ENCODE data around the gene KRT39. TPM values are rescaled to one million over a fixed set of nuclear protein-coding genes. Genes with fewer than 3 reads are reported as not detected.

KRT39 gene
- total and polyA plus RNA-seq, 2 of the 13 experiments (the other 11 are each of a cell fraction or from before 2014, with no cell fraction given) = 0.07 to 1.2 TPM

- ChIA-PET CTCF (ENCODE audit: low intra/inter-chr PET ratio, low total read pairs) (no interaction called here), POLR2A (interaction anchor here (1.6 to 2.1 kb wide), 3 partner anchors 50 to 107 kb away, joined by 7 to 15 read pairs (median 14); no protein-coding TSS in a partner anchor)
- WGBS (ENCODE audit: low lambda C conversion rate) = 73% methylated on average over 8 of the region's 8 CpGs
- TF ChIP-seq ZNF589 (CRISPR knock-in tag; conservative IDR thresholded peaks at IDR 0.05) (0 out of 2 replicates have a peak, but pooled peaks have one; percentile 35), SMAD3 (CRISPR knock-in tag; IDR thresholded peaks at IDR 0.05) (no peak), ZFP90 (CRISPR knock-in tag; IDR thresholded peaks at IDR 0.05; ENCODE audit: borderline replicate concordance) (0 out of 2 replicates have a peak, but pooled peaks have one; percentile 16), MXD4 (CRISPR knock-in tag; IDR thresholded peaks at IDR 0.05) (0 out of 2 replicates have a peak, but pooled peaks have one; percentile 12), ZNF205 (CRISPR knock-in tag; IDR thresholded peaks at IDR 0.05) (no peak), SIX4 (CRISPR knock-in tag; IDR thresholded peaks at IDR 0.05) (0 out of 2 replicates have a peak, but pooled peaks have one; percentile 22), ZNF687 (CRISPR knock-in tag; IDR thresholded peaks at IDR 0.05) (peak; percentile 68), SSRP1 (CRISPR knock-in tag; IDR thresholded peaks at IDR 0.05) (0 out of 2 replicates have a peak, but pooled peaks have one; percentile 13), KAT7 (CRISPR knock-in tag; IDR thresholded peaks at IDR 0.05; ENCODE audit: borderline replicate concordance) (0 out of 2 replicates have a peak, but pooled peaks have one; percentile 33), ZNF704 (CRISPR knock-in tag; IDR thresholded peaks at IDR 0.05; ENCODE audit: borderline replicate concordance) (0 out of 2 replicates have a peak, but pooled peaks have one; percentile 28), SMYD3 (CRISPR knock-in tag; IDR thresholded peaks at IDR 0.05) (0 out of 2 replicates have a peak, but pooled peaks have one; percentile 2), ZBTB38 (CRISPR knock-in tag; IDR thresholded peaks at IDR 0.05) (peak; percentile 74; the same call in 1 of the 2 replicates), ZNF768 (CRISPR knock-in tag; IDR thresholded peaks at IDR 0.05) (0 out of 2 replicates have a peak, but pooled peaks have one; percentile 44), ZNF777 (CRISPR knock-in tag; IDR thresholded peaks at IDR 0.05) (0 out of 2 replicates have a peak, but pooled peaks have one; percentile 30), CSRNP2 (CRISPR knock-in tag; conservative IDR thresholded peaks at IDR 0.05; ENCODE audit: low read depth) (no peak), FOXP4 (CRISPR knock-in tag; IDR thresholded peaks at IDR 0.05) (no peak)
Measured at GRCh38 chr17:41008811-41009210, 42.1 kb upstream of the KRT39 start, which contains the start of gene KRTAP3-1. Gene KRTAP3-1 (minus strand): TSS chr17:41009128. CDS start chr17:41009074, 54 bp downstream.

More at GRCh38 chr17:41008811-41009210, 42.1 kb upstream of the KRT39 start, which contains the start of gene KRTAP3-1:
- FAIRE-seq = no peak
- peak within 1 kb of the TSS; percentile 55 for H3K9ac ChIP-seq (ENCODE audit: insufficient read depth, low read depth, low read length)
- H3K4me3 ChIP-seq (replicated peaks in 1 of 3; ENCODE audit: insufficient read depth in 1 of 3, low read depth in 2 of 3, low read length in 3 of 3) = no peak within 1 kb of the TSS; a peak in 1 of 6 replicates
- H3K4me1 ChIP-seq (ENCODE audit: insufficient read depth, low read length) = peaks cover 71% of the 10 kb centered on the region
- peak; percentile 28 for DNase-seq (ENCODE audit: low spot score)
- ATAC-seq = peak; percentile 74
- no peaks in the 10 kb centered on the region for H3K79me2 ChIP-seq (ENCODE audit: insufficient read depth, low read length)
- no peaks in the 10 kb centered on the region for H3K9me3 ChIP-seq (ENCODE audit: low read length)
- no peaks in the 10 kb centered on the region for H3K36me3 ChIP-seq (replicated peaks in 1 of 2; ENCODE audit: control insufficient read depth in 1 of 2, insufficient read depth in 2 of 2, low read length in 2 of 2)
- no peak within 1 kb of the TSS for H2AFZ ChIP-seq (ENCODE audit: low read length)
- H3K27ac ChIP-seq (ENCODE audit: extremely low read length, insufficient read depth, low read length) = peak within 1 kb of the TSS; percentile 70
- H3K27me3 ChIP-seq (ENCODE audit: control insufficient read depth in 1 of 2, insufficient read depth in 2 of 2, low read length in 2 of 2) = no peaks in the 10 kb centered on the region
- intact Hi-C loops (cut with micrococcal nuclease; ENCODE audit: unreplicated experiment) = loop anchor here (1.0 to 5.0 kb wide), 3 partner anchors 50 to 102 kb away; no protein-coding TSS in a partner anchor
- H4K20me1 ChIP-seq (ENCODE audit: insufficient read depth, low read length) = no peaks in the 10 kb centered on the region
- BruUV-seq (replicated peaks) = TSS peak; percentile 99
- peak within 1 kb of the TSS; percentile 36 for H3K4me2 ChIP-seq (ENCODE audit: low read depth, low read length)
- in situ Hi-C loops (cut with HindIII; ENCODE audit: extremely low pct_ligation_motif_present, low pct_unique_long_range_greater_than_20kb) = loop anchor here (5.0 kb wide), 1 partner anchor 48 kb away; the partner anchor contains the start of gene KRTAP2-2

All from HepG2 (cell line).